NCI-H128 (cell line): Measurements from ENCODE around the gene TM4SF18.
"Not testable (repeated sequence)": the region's sequence is repeated elsewhere in the genome, so short reads cannot be mapped to it uniquely, and the experiment has no call there.

Experiments used
- DNase-seq: peaks from one replicate; lab custom pipeline; 2025; ENCODE audit not compliant: unreplicated experiment; lab: John Stamatoyannopoulos, UW

TM4SF18 gene

GRCh38 chr3:149368674-149369497, 35.5 kb upstream of the TM4SF18 start:
- no peak for DNase-seq

- no peak for DNase-seq
Measured at GRCh38 chr3:149368201-149368673, 34.8 kb upstream of the TM4SF18 start.

GRCh38 chr3:149366941-149367840, 33.8 kb upstream of the TM4SF18 start:
- DNase-seq: no peak

DNA sequence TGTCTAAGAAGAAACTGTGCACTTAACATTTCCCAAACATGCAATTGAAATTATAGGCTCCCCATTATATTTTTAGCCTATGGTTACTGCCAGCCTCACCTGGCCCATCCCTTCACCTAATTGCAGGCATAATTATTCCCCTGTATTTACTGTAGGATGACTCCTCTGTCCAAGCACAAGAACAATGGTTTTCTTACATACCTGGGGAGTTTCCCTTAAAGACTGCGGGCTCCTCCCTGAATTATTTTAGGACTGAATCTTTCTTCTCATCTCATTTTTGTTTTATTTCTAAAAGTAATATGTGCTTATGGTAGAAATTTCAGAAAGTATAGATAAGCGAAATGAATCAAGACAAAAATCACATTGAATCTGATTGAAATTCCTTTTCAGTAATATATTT, 32.6 kb upstream of the TM4SF18 start:
- DNase-seq: no peak

DNA sequence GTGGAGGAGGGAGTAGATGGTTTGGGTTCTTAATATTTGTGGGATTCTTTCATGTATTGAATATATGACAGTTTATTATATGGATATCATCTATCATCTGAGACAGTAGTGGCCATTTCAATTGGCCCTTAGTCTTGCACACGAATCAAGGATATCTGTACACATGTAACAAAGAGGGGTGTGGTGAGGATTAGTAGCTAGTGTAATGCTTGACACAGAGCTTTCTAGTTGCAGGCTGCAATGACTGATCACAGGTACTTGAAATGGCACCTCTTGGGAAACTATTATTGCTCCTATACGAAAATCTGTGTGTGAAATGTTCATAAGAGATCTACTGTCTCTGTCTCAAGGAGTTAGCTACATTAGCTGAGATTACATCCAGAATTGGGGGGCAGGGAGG, 31.2 kb upstream of the TM4SF18 start:
- DNase-seq: no peak

DNA sequence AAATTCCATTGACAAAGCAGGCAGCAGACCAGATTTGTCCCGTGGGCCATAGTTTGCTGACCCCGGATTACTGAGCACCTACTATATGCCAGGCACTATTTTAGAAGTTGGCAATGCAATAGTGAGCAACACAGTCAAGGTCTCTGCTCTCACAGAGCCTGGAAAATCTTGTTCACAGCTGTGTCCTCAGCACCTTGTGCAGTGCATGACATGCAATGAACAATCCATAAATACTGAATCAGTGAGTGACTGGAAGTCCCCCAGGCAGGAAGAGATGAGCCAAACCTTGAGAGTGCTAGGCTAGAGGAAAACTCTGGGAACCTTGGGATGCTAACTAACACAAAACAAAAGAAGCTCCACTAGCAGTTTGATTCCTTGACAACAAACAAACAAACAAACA, 29.6 kb upstream of the TM4SF18 start:
- DNase-seq: no peak

DNA sequence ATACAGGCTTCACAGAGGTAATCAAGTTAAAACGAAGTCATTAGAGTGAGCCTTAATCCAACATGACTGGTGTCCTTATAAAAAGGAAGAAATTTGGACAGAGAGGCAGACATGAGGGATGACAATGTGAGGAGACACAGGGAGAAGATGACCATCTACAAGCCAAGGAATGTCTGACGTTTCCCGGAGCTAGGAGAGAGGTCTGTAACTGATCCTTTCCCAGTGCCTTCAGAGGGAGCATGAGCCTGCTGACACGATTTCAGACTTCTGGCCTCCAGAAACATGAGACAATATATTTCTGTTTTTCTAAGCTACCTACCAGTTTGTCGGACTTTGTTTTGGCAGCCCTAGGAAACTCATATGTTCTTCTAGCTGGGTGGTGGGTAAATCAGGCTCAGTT, 28.9 kb upstream of the TM4SF18 start:
- no peak for DNase-seq

- DNase-seq: no peak
Measured at GRCh38 chr3:149356630-149357029, 23.2 kb upstream of the TM4SF18 start.

DNA sequence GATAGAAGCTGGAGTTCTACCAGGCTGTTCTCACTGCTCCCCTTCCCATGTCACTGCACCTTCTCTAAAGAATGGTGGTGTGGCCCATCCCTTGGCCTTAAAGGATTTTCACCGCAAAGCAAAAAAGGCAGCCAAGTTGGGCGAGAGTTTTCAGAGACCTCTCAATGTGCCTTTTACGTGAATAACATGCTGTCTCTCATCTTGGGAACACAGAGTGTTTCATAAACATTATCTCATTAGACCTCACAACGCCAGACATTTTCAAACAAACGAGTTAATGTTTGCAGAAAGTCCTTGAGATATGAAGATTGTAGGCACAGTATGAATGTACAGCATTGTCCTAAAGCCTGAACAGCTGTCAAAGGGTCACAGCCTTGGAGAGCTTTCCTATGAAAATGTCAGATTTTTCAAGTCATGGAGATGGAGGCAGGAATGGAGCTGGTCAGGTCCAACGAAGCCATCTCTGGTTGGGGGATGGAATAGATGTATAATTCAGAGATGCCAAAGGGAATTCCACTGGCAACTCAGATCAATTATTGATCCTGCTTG, 22.7 kb upstream of the TM4SF18 start:
- DNase-seq: no peak

DNA sequence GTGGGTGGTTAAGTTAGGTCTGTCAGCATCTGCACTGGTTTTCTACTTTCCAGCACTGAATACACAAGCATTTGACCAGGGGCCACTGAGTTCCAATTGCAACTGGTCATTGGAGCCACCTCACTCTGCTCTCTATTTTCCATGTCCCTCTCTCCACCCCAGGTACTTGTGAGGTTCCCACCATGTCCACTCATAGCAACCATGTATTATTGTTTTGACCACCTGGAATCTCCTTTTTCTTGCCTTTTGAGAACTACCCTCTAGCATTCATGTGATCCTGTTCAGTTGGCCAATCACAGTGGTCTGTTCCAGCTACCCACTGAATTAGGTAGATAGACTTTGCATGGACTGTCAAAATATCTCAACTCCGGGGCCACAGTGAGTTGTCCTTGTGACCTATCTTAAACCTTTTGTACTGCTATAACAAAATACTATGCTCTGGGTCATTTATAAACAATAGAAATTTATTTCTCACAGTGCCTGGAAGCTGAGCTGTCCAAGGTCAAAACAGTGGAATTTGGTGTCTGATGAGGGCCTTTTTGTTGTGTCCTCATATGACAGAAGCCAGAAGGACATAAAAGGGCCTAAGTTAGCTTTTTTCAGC, 20.2 kb upstream of the TM4SF18 start:
- no peak for DNase-seq

- peak; percentile 21 for DNase-seq
Measured at GRCh38 chr3:149352556-149352955, 19.1 kb upstream of the TM4SF18 start.

DNA sequence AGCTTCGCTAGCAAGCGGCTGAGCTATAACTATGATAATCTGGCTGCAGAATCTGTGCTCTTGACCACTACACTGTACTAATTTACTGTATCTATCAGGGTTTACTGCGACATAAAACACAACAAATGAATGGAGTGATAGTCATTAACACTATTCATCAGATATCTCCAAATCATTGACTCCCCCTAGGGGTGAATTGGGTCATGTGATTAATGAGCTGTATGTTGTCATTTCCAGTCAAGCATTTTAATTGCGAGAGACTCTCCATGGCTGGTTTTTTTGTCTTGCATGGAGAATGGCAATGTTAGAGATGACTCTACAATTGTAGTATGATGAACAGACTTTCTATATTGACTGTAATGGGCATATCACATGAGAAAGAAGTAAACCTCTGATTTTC, 10.5 kb upstream of the TM4SF18 start:
- no peak for DNase-seq

GRCh38 chr3:149342413-149343380, 9.3 kb upstream of the TM4SF18 start:
- no peak for DNase-seq

DNA sequence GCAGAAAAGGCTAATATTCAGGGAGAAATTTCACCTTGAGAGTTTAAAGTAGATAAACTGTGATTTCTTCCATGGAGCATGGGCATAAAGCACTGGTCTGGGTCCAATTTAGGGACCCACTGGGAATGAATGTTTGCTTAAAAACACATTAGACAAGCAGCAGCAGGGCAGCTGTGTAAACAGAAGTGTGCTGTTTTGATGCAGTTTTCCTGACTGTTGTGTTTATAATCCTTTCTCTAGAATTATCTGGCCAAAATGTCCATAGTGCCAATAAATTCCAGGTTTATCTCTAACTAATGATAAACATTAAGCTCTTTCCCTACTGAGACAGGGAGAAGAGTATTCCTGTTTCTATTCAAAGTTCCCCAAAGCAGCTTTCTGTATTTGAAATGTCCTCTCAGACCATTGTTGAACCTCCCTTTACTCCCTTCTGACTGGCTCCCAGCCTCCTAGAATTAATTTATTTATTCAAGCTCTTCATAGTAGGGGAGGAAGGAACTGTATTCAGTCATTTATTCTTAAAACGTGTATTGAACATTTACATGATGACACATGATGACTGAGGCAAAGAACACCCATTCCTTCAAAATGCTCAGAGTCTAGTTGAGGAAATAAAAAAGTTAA, 7.0 kb upstream of the TM4SF18 start:
- DNase-seq: no peak

DNA sequence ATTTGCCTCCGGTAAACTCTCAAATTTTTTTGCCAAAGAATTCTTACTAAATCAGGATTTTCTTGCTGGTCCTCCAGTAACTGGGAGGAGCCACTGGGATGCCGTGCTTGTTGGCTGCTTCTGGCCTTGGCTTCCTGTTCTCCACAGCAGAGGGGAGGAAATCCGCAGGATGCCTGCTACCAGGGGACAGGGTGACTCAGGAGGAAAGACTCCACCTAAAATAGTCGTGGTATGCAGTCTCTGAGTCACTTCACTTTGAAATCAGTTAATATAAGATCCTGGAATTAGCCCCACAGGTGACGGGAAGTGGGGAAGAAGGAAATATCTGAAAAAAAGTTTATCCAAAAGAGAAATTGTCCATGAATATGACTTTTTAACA, 6.5 kb upstream of the TM4SF18 start:
- DNase-seq: no peak

GRCh38 chr3:149337486-149337885, 4.0 kb upstream of the TM4SF18 start:
- DNase-seq: not testable (repeated sequence)

GRCh38 chr3:149336925-149337324, 3.5 kb upstream of the TM4SF18 start:
- DNase-seq: no peak

DNA sequence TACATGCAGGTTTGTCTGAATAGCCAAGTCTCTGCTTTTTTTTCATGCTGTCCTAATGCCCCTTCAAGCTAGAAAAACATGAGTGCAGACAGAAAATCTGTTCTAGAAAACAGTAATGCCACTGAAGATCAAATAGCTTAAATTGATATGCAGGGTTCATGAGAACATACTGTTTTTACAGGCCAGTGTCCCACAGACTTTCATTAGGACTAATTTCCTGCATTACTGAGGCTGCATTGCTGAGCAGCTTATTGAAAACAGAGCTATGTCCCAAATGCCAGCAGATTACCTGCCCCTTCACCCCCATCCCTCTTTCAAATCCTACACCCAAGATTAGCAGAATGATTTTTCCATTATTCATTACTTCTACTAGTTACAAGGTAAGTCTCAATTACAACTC, 665 bp downstream of the TM4SF18 start:
- no peak for DNase-seq

DNA sequence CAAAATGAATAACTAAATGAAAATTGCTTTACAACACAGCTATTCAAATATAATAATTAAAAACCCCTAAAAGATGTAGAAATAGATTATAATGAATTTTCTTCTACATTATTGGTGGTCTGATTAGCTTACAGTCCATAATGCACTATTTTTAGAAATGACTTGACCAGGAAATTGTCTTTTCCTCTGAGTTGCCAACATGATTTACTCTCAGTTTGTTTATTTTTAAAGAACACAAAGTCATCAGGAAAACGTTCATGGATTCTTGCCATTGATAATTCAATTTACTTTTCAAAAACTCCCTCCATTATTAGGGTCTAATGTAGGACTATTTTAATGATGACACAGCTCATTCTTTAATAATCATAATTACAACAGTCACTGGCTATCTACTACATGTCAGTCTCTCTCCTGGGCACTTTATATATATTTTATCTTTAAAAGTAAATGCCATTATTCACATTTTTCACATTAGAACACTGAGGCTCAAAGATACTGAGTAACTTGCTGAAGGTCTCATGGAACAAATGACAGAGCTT, 1.1 kb downstream of the TM4SF18 start:
- DNase-seq: no peak
